Activated naive CD8-positive, alpha-beta T cell treated with anti-CD3 and anti-CD28 coated beads for 36 hours (primary cell): ENCODE data around the gene ZRSR2. TPM values are rescaled to one million over a fixed set of nuclear protein-coding genes. Genes with fewer than 3 reads are reported as not detected.

ENCODE experiments used
- DNase-seq: peaks from one replicate; pipeline ENCODE4 v3.0.0; 2021
- H3K27ac Mint-ChIP-seq: one replicate; pipeline ENCODE4 v1.8.0; 2022; ENCODE audit warnings: mild to moderate bottlenecking, moderate library complexity, mixed read lengths
- H3K27me3 Mint-ChIP-seq: one replicate; pipeline ENCODE4 v1.8.0; 2022; ENCODE audit warnings: mild to moderate bottlenecking, mixed read lengths
- H3K36me3 Mint-ChIP-seq: one replicate; pipeline ENCODE4 v1.8.0; 2021; ENCODE audit warnings: mild to moderate bottlenecking, mixed read lengths
- H3K4me1 Mint-ChIP-seq: one replicate; pipeline ENCODE4 v1.8.0; 2021; ENCODE audit warnings: mixed read lengths
- H3K4me3 Mint-ChIP-seq: one replicate; pipeline ENCODE4 v1.8.0; 2022; ENCODE audit warnings: mild to moderate bottlenecking, moderate library complexity, mixed read lengths
- H3K9me3 Mint-ChIP-seq: one replicate; pipeline ENCODE4 v1.8.0; 2022; ENCODE audit warnings: mixed read lengths
- total RNA-seq, 2 experiments: library from RNA; stranded (reverse); gene quantifications; one replicate each; pipeline ENCODE4 v1.2.3, GENCODE V29; 2021

The ZRSR2 gene
- total RNA-seq, 2 experiments from 2014 or later = 11.2 to 12.5 TPM

- Mint-ChIP-seq H3K27ac (peak within 1 kb of the TSS; percentile 98), H3K9me3 (no peaks in the 10 kb centered on the region), H3K4me3 (peak within 1 kb of the TSS; percentile 82), H3K27me3 (no peaks in the 10 kb centered on the region), H3K4me1 (peaks cover 9% of the 10 kb centered on the region), H3K36me3 (peaks cover 6% of the 10 kb centered on the region)
- peak; percentile 93 for DNase-seq
Observed at GRCh38 chrX:15854712-15855567, 64.7 kb downstream of the ZRSR2 start, which contains the start of gene AP1S2. AP1S2 (minus strand) TSS chrX:15854813; CDS start chrX:15852524, 2,289 bp downstream.

DNA sequence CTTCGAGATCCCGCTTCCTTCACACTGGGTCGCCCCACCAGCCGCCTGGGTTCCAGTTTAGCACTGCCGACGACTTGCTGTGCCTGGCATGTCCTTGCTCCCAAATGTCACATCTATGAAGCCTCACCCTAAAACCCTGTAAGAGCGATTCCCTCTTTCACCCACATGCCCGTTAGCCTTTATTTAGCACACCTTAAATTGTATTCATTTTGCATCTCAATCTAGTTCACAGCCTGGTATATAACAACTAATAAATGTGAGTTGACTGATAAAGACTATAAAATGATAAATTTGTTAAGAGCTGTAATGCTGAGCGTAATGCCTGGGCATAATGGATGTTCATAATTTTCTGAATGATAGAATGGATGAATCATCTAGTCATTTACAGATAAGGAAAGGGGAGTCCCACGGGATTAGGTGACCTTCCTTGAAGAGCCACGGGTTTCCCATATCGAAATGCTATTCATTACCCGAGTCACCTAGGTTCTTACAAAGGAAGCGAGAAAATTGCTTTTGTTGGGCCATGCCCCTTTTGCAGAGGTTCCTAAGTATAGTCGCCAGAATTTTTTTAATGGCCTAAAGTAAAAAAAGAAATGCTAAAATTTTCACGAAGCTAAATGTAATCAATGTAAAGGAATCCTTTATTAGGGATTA lies 65.4 kb downstream of the ZRSR2 start:
- no peaks in the 10 kb centered on the region for H3K9me3 Mint-ChIP-seq
- no peak for DNase-seq
- peaks cover 8% of the 10 kb centered on the region for H3K4me1 Mint-ChIP-seq
- H3K27ac Mint-ChIP-seq = peak overlapping the region; percentile 98
- H3K27me3 Mint-ChIP-seq = no peaks in the 10 kb centered on the region
- H3K36me3 Mint-ChIP-seq = peaks cover 4% of the 10 kb centered on the region
- H3K4me3 Mint-ChIP-seq = peak overlapping the region; percentile 82

DNA sequence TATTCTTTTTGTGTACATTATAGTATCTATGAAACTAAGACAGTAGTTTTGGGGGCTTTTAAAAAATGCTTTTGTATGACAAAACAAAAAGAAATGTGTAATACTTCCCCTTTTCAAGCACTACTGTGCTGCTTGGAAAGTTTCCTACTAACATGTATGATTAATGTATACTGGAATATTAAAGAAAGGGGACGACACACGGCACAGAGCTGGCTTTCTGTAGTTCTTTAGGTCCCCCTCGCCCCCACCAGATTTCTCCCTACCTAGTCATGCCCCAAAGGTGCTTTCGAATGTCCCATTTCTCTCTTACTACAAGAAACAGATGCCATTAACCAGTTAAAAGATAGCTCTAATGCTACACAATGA lies 65.9 kb downstream of the ZRSR2 start:
- H3K9me3 Mint-ChIP-seq = no peaks in the 10 kb centered on the region
- H3K27me3 Mint-ChIP-seq = no peaks in the 10 kb centered on the region
- peak overlapping the region; percentile 45 for H3K27ac Mint-ChIP-seq

GRCh38 chrX:15856636-15857035 lies 66.4 kb downstream of the ZRSR2 start:
- H3K36me3 Mint-ChIP-seq = peaks cover 4% of the 10 kb centered on the region
- peak overlapping the region; percentile 34 for H3K4me3 Mint-ChIP-seq
- H3K9me3 Mint-ChIP-seq = no peaks in the 10 kb centered on the region
- peak overlapping the region; percentile 45 for H3K27ac Mint-ChIP-seq
- DNase-seq = no peak
- no peaks in the 10 kb centered on the region for H3K27me3 Mint-ChIP-seq
- peaks cover 8% of the 10 kb centered on the region for H3K4me1 Mint-ChIP-seq

More for the DNA sequence above, 65.9 kb downstream of the ZRSR2 start:
- DNase-seq = no peak
- H3K36me3 Mint-ChIP-seq = peaks cover 4% of the 10 kb centered on the region
- H3K4me3 Mint-ChIP-seq = peak overlapping the region; percentile 34
- H3K4me1 Mint-ChIP-seq = peaks cover 8% of the 10 kb centered on the region

DNA sequence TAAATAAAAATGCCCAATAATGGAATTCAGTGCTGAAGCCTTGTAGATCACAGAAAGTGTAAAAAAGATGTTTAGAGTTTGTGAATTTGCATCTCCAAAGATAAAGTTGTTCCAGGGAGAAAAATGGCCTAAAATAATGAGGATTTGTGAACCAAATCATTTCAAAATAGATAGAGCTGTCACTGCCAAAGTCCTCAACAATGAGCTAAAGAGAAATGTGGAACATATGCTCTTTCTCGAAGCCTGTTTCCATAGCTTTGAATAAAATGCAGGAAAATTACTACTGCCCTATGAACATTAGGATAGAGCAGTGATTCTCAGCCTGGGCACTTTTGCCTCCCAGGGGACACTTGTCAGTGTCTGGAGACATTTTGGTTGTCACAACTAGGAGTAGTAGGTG lies 67.8 kb downstream of the ZRSR2 start:
- DNase-seq = no peak
- H3K27me3 Mint-ChIP-seq = no peaks in the 10 kb centered on the region
- H3K36me3 Mint-ChIP-seq = no peaks in the 10 kb centered on the region

GRCh38 chrX:15860921-15861320 lies 70.6 kb downstream of the ZRSR2 start:
- Mint-ChIP-seq H3K27me3 (no peaks in the 10 kb centered on the region), H3K27ac (no peak overlapping the region), H3K4me1 (peaks cover 4% of the 10 kb centered on the region), H3K9me3 (no peaks in the 10 kb centered on the region), H3K4me3 (no peak overlapping the region), H3K36me3 (no peaks in the 10 kb centered on the region)
- no peak for DNase-seq

More for the DNA sequence above, 67.8 kb downstream of the ZRSR2 start:
- Mint-ChIP-seq H3K4me3 (no peak overlapping the region), H3K9me3 (no peaks in the 10 kb centered on the region), H3K4me1 (peaks cover 6% of the 10 kb centered on the region), H3K27ac (no peak overlapping the region)

DNA sequence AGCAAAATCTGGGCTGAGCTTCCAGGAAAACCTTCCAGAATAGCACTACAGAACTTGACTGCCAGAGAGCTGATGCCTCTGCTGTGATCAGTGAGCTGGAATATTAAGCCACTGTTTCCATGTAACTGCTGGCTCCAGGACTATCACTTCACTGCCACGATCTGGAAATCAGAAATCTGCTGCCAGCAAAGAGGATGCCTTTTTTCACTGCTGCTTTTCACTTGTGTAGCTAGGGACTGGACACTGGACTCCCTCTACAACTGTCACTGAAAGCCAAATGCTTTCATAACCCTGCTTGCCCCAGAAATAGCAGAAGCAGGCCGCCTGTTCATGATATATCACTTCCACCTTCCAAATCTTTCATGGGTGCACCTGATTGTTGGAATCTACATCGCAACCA lies 73.7 kb downstream of the ZRSR2 start:
- H3K36me3 Mint-ChIP-seq = no peaks in the 10 kb centered on the region
- no peak for DNase-seq
- H3K9me3 Mint-ChIP-seq = no peaks in the 10 kb centered on the region
- H3K4me1 Mint-ChIP-seq = no peaks in the 10 kb centered on the region
- no peak overlapping the region for H3K27ac Mint-ChIP-seq
- H3K4me3 Mint-ChIP-seq = no peak overlapping the region
- no peaks in the 10 kb centered on the region for H3K27me3 Mint-ChIP-seq

GRCh38 chrX:15864629-15865028 lies 74.3 kb downstream of the ZRSR2 start:
- Mint-ChIP-seq H3K9me3 (no peaks in the 10 kb centered on the region), H3K36me3 (no peaks in the 10 kb centered on the region), H3K27me3 (no peaks in the 10 kb centered on the region), H3K4me3 (no peak overlapping the region), H3K27ac (no peak overlapping the region), H3K4me1 (no peaks in the 10 kb centered on the region)
- DNase-seq = no peak

- no peaks in the 10 kb centered on the region for H3K36me3 Mint-ChIP-seq
- DNase-seq = no peak
- H3K9me3 Mint-ChIP-seq = no peaks in the 10 kb centered on the region
- H3K4me3 Mint-ChIP-seq = no peak overlapping the region
- no peak overlapping the region for H3K27ac Mint-ChIP-seq
- H3K27me3 Mint-ChIP-seq = no peaks in the 10 kb centered on the region
- H3K4me1 Mint-ChIP-seq = no peaks in the 10 kb centered on the region
Observed at GRCh38 chrX:15866147-15866546, 75.9 kb downstream of the ZRSR2 start.

GRCh38 chrX:15869695-15870094 lies 79.4 kb downstream of the ZRSR2 start:
- Mint-ChIP-seq H3K4me3 (no peak overlapping the region), H3K36me3 (no peaks in the 10 kb centered on the region), H3K4me1 (no peaks in the 10 kb centered on the region), H3K27ac (no peak overlapping the region), H3K27me3 (no peaks in the 10 kb centered on the region), H3K9me3 (no peaks in the 10 kb centered on the region)
- DNase-seq = no peak

DNA sequence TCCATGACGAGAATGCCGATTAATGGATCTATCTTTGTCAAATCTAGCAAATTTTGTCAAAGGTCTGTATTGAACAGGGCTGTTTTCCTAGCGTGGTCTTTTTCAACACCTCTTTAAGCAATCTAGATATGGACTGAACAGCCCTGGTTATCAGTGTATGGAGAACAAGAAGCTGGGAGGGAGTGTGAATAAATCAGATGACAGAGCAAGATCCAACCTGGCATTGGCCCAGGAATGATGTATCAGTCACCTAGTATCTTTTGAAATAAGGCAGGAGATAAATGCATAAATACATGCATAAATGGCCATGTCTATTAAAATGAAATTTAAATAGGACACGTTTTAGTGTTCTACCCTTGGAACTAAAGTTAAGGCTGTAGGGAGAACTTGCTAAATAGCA lies 80.0 kb downstream of the ZRSR2 start:
- no peak for DNase-seq
- Mint-ChIP-seq H3K9me3 (no peaks in the 10 kb centered on the region), H3K27ac (no peak overlapping the region), H3K4me3 (no peak overlapping the region), H3K36me3 (no peaks in the 10 kb centered on the region), H3K27me3 (no peaks in the 10 kb centered on the region), H3K4me1 (no peaks in the 10 kb centered on the region)

Other genes with a start within 250 kb of the ZRSR2 start
- gene ACE2, start 189.5 kb upstream of the ZRSR2 start, total RNA-seq = under 1 TPM in 1 of 2 experiments, not detected in 1; 0.10 TPM
- gene CLTRN, start 125.7 kb upstream of the ZRSR2 start, total RNA-seq = under 1 TPM; 0.52 to 0.80 TPM
- gene CA5B, start 52.2 kb upstream of the ZRSR2 start, total RNA-seq = 1 to 10 TPM; 5.4 to 5.9 TPM
- gene AP1S2, start 64.3 kb downstream of the ZRSR2 start, total RNA-seq = 10 to 100 TPM; 29.4 to 33.0 TPM